GM12878 (cell line): ENCODE measurements around the gene RAMP2. TPM values are rescaled to one million over a fixed set of nuclear protein-coding genes. Genes with fewer than 3 reads are reported as not detected.

Experiments
- BACH1 ChIP-seq: fragments of 450-650 bp; IDR thresholded peaks from 2 replicates; pipeline ENCODE4 v1.6.1; 2017; ENCODE audit warnings: mild to moderate bottlenecking, borderline replicate concordance
- BRCA1 ChIP-seq: IDR thresholded peaks from 2 replicates; pipeline ENCODE4 v1.6.1; 2011; ENCODE audit warnings: low read depth, low read length, improper control_type of control experiment
- CHD4 ChIP-seq: fragments of 200-600 bp; sonication (generic); IDR thresholded peaks from 2 replicates; pipeline ENCODE4 v1.6.1; 2016; ENCODE audit warnings: mild to moderate bottlenecking
- CREM ChIP-seq: IDR thresholded peaks from 2 replicates; pipeline ENCODE4 v1.6.1; 2014; ENCODE audit warnings: antibody characterized with exemption, low read depth
- ESRRA ChIP-seq: IDR thresholded peaks from 2 replicates; pipeline ENCODE4 v1.6.1; 2012; ENCODE audit warnings: mild to moderate bottlenecking, low read length, improper control_type of control experiment
- NFYB ChIP-seq: IDR thresholded peaks from 2 replicates; pipeline ENCODE4 v1.6.1; 2011; ENCODE audit warnings: low read depth, mild to moderate bottlenecking, low read length, improper control_type of control experiment, moderate library complexity; ENCODE audit not compliant: insufficient read depth
- NR2C2 ChIP-seq: IDR thresholded peaks from 2 replicates; pipeline ENCODE4 v1.6.1; 2011; ENCODE audit warnings: borderline replicate concordance, low read depth; ENCODE audit not compliant: control insufficient read depth, insufficient read length
- POU2F2 ChIP-seq: IDR thresholded peaks from 3 replicates; pipeline ENCODE4 v1.6.1; 2011; ENCODE audit warnings: low read depth, mild to moderate bottlenecking, low read length, borderline replicate concordance
- RFX5 ChIP-seq: IDR thresholded peaks from 2 replicates; pipeline ENCODE4 v1.6.1; 2011; ENCODE audit warnings: low read depth, low read length, improper control_type of control experiment
- SUZ12 ChIP-seq: fragments of 200-600 bp; sonication (generic); IDR thresholded peaks from one replicate; pipeline ENCODE4 v1.6.1; 2018; ENCODE audit warnings: antibody characterized with exemption, mild to moderate bottlenecking; ENCODE audit not compliant: unreplicated experiment
- WRNIP1 ChIP-seq: IDR thresholded peaks from 2 replicates; pipeline ENCODE4 v1.6.1; 2011; ENCODE audit warnings: low read depth, low read length, improper control_type of control experiment, borderline replicate concordance
- ZBTB33 ChIP-seq: fragments of 450-650 bp; IDR thresholded peaks from 2 replicates; pipeline ENCODE4 v1.6.1; 2017; ENCODE audit warnings: mild to moderate bottlenecking
- ZBTB40 ChIP-seq: fragments of 450-650 bp; IDR thresholded peaks from 2 replicates; pipeline ENCODE4 v1.6.1; 2016; ENCODE audit warnings: mild to moderate bottlenecking, moderate library complexity, borderline replicate concordance
- ZNF592 ChIP-seq: fragments of 450-650 bp; IDR thresholded peaks from 2 replicates; pipeline ENCODE4 v1.6.1; 2017; ENCODE audit warnings: mild to moderate bottlenecking, moderate library complexity
- polyA plus RNA-seq, 11 experiments: library from polyadenylated mRNA; depleted of rRNA in 4 of 11; unstranded in 6 of 11; stranded (reverse) in 5 of 11; fragments of >200 nt; fragmentation: Nextera tagmentation in 4 of 11; fragmentation: Illumina TruSeq in 1 of 11; extraction: Ambion mirVana in 4 of 11; extraction: Trizol in 1 of 11; gene quantifications; 1 replicate in 1 of 11; 2 replicates in 10 of 11; pipeline versions ENCODE4 v1.2.1 to v1.2.3, GENCODE V29; 2011 to 2016; ENCODE audit warnings: inconsistent platforms in 2 of 11, missing spikeins in 2 of 11, low read depth in 1 of 11
- total RNA-seq, 4 experiments: library from RNA; depleted of rRNA in 3 of 4; stranded (reverse); fragments of >200 nt in 3 of 4; fragmentation: Illumina TruSeq in 1 of 4; extraction: Trizol in 1 of 4; gene quantifications; 2 replicates each; pipeline versions ENCODE4 v1.2.1 to v1.2.3, GENCODE V29; 2013 to 2021
- TF ChIP-seq, protein P1 (sequence below): fragments of 450-650 bp; IDR thresholded peaks from 2 replicates; pipeline ENCODE4 v1.6.1; 2017; ENCODE audit warnings: borderline replicate concordance
- TF ChIP-seq, protein P2 (sequence below): fragments of 450-650 bp; IDR thresholded peaks from 2 replicates; pipeline ENCODE4 v1.6.1; 2017; ENCODE audit warnings: low read depth, mild to moderate bottlenecking, moderate library complexity

RAMP2 gene
- total and polyA plus RNA-seq, 10 of the 15 experiments (the other 5 are each of a cell fraction or from before 2014, with no cell fraction given), result 0.14 to 0.32 (median 0.21) TPM; not detected in 4

- no peak for TF ChIP-seq ZNF592
- TF ChIP-seq CREM, result no peak
- TF ChIP-seq, protein P1, sequence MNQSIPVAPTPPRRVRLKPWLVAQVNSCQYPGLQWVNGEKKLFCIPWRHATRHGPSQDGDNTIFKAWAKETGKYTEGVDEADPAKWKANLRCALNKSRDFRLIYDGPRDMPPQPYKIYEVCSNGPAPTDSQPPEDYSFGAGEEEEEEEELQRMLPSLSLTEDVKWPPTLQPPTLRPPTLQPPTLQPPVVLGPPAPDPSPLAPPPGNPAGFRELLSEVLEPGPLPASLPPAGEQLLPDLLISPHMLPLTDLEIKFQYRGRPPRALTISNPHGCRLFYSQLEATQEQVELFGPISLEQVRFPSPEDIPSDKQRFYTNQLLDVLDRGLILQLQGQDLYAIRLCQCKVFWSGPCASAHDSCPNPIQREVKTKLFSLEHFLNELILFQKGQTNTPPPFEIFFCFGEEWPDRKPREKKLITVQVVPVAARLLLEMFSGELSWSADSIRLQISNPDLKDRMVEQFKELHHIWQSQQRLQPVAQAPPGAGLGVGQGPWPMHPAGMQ, result no peak
- TF ChIP-seq NR2C2, result no peak
- TF ChIP-seq POU2F2, result no peak
- no peak for TF ChIP-seq SUZ12
- no peak; the same call in 1 of the 2 replicates for TF ChIP-seq BACH1
- TF ChIP-seq ESRRA, result no peak
- TF ChIP-seq ZBTB33, result no peak
- TF ChIP-seq RFX5, result no peak
- TF ChIP-seq CHD4, result no peak
- TF ChIP-seq ZBTB40, result no peak
- TF ChIP-seq, protein P2, sequence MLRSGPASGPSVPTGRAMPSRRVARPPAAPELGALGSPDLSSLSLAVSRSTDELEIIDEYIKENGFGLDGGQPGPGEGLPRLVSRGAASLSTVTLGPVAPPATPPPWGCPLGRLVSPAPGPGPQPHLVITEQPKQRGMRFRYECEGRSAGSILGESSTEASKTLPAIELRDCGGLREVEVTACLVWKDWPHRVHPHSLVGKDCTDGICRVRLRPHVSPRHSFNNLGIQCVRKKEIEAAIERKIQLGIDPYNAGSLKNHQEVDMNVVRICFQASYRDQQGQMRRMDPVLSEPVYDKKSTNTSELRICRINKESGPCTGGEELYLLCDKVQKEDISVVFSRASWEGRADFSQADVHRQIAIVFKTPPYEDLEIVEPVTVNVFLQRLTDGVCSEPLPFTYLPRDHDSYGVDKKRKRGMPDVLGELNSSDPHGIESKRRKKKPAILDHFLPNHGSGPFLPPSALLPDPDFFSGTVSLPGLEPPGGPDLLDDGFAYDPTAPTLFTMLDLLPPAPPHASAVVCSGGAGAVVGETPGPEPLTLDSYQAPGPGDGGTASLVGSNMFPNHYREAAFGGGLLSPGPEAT, result peak; percentile 44; the same call in 1 of the 2 replicates
- TF ChIP-seq NFYB, result no peak
- no peak for TF ChIP-seq BRCA1
- no peak for TF ChIP-seq WRNIP1
Measured at GRCh38 chr17:42759982-42760651, 910 bp upstream of the RAMP2 start (continued).
